Activated CD4-positive, alpha-beta T cell treated with anti-CD3 and anti-CD28 coated beads, Interleukin-10, Interleukin-2, amounts not matched to agents 100 ng/mL and 50 ng/mL, durations not matched to agents 16 hours and 8 hours (primary cell): ENCODE results near the gene CNGA2.
A peak's percentile ranks its signal among the peaks of the same experiment; 100 is the strongest.

Experiments used
- DNase-seq: peaks from one replicate; pipeline ENCODE4 v3.0.0-alpha.2; 2020

CNGA2 gene

GRCh38 chrX:151713849-151714248, 20.7 kb upstream of the CNGA2 start:
- peak; percentile 30 for DNase-seq

GRCh38 chrX:151714362-151714761, 20.2 kb upstream of the CNGA2 start:
- no peak for DNase-seq

DNA sequence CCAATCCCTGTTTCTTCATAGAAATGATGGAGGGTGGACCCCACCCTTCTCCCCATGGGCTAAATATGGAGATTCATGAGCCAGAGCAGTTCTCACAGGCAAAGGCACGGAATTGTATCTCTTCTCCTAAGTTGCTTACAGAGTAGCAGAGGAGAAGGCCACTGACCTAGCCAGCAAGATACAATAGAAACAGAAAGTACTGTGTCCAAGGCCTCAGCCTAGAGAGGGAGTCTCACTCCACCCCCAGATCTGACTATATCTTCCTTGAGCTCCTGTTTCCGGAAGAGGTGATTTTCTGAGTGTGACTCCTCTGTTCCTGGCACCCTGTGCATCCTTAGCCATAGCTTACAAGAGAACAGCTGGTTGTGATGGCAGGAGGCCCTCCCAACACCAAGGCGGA, 18.8 kb upstream of the CNGA2 start, which contains the start of gene FATE1:
Gene FATE1, plus strand, starts transcription at position 284 of the 400 bp plus-strand sequence. Its CDS starts 85 bp downstream, at position 369.
- no peak for DNase-seq

- DNase-seq, result peak; percentile 36
These were observed 12.2 kb upstream of the CNGA2 start for GRCh38 chrX:151722241-151722846.

GRCh38 chrX:151723156-151723760, 11.3 kb upstream of the CNGA2 start:
- no peak for DNase-seq

GRCh38 chrX:151724563-151725337, 9.8 kb upstream of the CNGA2 start:
- no peak for DNase-seq

DNA sequence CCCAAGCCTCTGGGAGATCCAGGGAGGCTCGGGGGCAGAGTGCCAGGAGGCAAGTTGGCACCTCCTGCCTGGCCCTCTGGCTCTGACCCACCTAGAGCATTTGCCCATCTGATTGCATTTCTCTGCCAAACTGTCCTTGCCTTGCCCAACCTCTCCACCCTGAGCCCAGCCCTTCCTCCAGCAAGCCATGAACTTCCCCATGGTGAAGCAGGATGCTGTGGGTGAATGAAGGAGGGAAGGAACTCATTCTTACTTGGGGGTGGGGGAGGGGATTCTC, 9.3 kb upstream of the CNGA2 start:
- DNase-seq, result no peak

GRCh38 chrX:151726751-151727150, 7.8 kb upstream of the CNGA2 start:
- DNase-seq, result no peak

- no peak for DNase-seq
These were observed 7.2 kb upstream of the CNGA2 start for GRCh38 chrX:151727346-151727745.

- no peak for DNase-seq
These were observed 5.4 kb upstream of the CNGA2 start for GRCh38 chrX:151729056-151729725.

DNA sequence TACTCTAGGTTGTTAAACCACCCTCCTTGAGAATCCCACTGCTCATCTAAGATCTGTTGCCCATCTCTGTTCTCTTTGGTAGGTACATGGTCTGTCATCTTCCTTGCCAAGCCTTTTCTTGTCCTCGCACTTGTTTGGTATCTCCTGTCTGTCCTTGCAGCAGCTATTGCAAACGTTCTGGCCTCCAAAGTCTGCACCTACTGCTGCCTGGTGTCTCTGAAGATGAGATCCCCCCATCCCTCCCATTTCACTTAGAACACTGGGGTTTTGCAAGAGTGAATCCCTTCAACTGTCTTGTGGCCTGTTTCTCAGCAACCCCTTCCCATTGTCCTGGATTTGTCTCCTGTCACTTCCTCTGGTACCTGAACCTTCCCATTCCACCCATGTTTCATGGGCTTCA, 673 bp downstream of the CNGA2 start:
- DNase-seq, result no peak

GRCh38 chrX:151736685-151737084, 2.1 kb downstream of the CNGA2 start:
- DNase-seq, result no peak

GRCh38 chrX:151737494-151737893, 2.9 kb downstream of the CNGA2 start:
- no peak for DNase-seq

- DNase-seq, result no peak
These were observed 4.2 kb downstream of the CNGA2 start for GRCh38 chrX:151738751-151739150.

DNA sequence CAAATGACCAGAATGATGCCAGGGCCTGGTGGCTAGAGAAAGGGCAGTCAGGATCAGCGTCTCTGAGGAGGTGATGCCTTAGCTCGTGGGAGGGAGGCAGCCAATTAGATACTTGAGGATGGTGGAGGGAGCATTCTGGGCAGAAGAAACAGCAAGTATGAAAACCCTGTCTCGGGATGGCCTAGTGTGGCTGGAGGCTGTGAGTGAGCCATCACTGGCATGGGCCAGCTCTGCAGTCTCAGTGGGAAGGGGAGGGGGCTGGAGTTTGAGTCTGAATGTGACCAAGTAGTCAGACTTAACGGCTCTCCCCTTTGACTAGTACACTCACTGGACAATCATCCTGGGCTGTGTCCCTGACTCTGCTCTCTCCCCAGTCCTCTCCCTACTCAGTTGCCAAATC, 7.1 kb downstream of the CNGA2 start:
- DNase-seq, result no peak

DNA sequence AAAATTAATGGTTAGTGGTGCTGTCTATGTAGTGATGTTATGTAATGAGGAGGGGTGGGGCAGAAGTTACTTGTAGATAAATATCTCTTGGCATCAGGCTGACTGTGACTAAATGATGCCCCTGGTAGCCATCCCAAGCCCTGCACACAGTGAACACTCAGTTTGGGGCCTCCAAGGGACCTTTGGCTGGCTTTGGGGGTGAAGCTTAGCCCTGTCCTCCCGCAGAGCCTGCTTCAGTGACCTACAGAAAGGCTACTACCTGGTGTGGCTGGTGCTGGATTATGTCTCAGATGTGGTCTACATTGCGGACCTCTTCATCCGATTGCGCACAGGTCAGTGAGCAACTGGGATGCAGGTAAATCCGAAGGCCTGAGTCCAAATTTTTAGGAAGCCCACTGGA, 7.8 kb downstream of the CNGA2 start:
- DNase-seq, result no peak

DNA sequence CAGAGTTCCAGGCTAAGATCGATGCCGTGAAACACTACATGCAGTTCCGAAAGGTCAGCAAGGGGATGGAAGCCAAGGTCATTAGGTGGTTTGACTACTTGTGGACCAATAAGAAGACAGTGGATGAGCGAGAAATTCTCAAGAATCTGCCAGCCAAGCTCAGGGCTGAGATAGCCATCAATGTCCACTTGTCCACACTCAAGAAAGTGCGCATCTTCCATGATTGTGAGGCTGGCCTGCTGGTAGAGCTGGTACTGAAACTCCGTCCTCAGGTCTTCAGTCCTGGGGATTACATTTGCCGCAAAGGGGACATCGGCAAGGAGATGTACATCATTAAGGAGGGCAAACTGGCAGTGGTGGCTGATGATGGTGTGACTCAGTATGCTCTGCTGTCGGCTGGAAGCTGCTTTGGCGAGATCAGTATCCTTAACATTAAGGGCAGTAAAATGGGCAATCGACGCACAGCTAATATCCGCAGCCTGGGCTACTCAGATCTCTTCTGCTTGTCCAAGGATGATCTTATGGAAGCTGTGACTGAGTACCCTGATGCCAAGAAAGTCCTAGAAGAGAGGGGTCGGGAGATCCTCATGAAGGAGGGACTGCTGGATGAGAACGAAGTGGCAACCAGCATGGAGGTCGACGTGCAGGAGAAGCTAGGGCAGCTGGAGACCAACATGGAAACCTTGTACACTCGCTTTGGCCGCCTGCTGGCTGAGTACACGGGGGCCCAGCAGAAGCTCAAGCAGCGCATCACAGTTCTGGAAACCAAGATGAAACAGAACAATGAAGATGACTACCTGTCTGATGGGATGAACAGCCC, 9.3 kb downstream of the CNGA2 start:
- DNase-seq, result no peak

DNA sequence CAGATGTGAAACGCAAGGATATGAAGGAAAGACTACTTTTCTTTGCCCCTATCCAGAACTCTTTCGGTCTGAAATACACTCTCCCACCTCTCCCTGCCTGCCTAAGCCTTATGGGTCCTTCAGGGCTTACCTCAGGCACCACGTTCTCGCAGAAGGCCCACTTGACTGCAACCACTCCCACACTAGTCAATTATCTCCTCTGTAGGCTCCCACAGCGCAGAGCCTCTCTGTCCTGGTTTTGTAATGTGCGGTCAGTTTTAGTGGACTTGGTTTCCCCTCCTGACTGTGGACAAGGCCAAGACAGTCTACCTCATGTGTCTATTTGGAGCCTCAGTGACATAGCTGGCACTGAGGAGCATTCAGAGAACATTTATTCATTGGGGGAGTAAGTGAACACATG, 11.1 kb downstream of the CNGA2 start:
- no peak for DNase-seq

DNA sequence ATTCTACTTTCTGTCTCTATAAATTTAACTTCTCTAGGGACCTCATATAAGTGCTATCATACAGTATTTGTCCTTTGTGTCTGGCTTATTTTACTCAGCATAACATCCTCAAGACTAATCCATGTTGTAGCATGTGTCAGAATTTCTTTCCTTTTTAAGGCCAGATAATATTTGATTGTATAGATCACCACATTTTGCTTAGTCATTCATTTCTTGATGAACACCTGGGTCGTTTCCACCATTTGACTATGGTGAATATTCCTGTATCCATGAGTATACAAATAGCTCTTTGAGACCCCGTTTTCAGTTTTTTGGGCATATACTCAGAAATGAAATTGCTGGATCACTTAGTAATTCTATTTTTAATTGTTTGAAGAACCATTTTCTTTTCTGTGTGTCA, 12.0 kb downstream of the CNGA2 start:
- no peak for DNase-seq

DNA sequence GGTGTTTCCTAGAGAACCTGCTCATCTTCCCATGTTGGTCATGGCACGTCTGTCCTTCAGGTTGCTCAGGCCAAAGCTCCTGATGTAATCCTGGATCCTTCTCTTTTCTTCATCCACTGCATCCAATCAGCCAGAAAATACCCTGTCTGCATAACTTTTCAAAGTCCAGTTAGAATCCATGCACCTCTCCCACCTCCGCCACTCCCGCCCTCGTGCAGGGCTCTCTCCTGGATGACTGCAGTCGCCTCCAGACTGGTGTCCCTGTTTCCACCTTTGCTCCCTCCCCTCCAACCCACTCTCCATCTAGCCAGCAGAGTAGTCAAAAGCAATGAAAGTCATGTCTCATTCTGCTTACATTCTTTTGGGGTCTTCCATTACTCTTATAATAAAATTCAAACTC, 16.0 kb downstream of the CNGA2 start:
- no peak for DNase-seq

DNA sequence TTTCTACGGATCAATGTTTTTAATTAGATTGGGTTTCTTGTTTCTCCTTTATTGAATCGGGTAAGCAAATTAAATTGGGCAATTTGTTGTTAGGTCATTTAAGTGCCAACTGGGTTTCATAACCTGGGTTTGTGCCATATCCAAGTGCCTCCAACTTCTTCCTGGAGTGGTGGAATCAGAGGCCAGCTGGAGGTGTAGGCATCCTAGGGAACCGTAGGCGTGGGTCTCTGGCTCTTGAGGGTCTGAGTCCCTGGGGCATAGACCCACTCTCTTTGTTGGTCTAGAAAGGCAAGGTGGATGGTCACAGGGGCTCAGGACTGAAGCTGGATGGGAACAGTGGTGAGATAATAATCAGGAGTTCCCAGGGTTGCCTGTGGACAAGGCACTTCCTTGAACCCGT, 18.3 kb downstream of the CNGA2 start:
- no peak for DNase-seq

- DNase-seq, result peak; percentile 41
These were observed 18.9 kb downstream of the CNGA2 start for GRCh38 chrX:151753313-151754046.
